IMR-90 (cell line): ENCODE data around the gene SQSTM1. TPM values are rescaled to one million over a fixed set of nuclear protein-coding genes. Genes with fewer than 3 reads are reported as not detected.

Experiments
- ATAC-seq: fragments of 200-7000 bp; cut with Tn5 transposase; 2 replicates; pipeline ENCODE4 v1.9.1; 2020; ENCODE audit warnings: low read depth, mild to moderate bottlenecking, moderate library complexity
- BruUV-seq: library from RNA; stranded (reverse); fragments of 400-500 nt; replicated peaks from 2 replicates; lab custom pipeline; 2021; lab: Mats Ljungman, UMichigan
- CTCF ChIA-PET: fragments of 300-600 bp; formaldehyde crosslinking; extraction: SDS; loops from one replicate; lab custom pipeline; 2021; ENCODE audit warnings: antibody characterized with exemption; lab: Yijun Ruan, JAX
- POLR2A ChIA-PET: fragments of 300-600 bp; sonication (Branson Sonifier 250); formaldehyde crosslinking; loops from one replicate; lab custom pipeline; 2022; ENCODE audit warnings: antibody characterized with exemption; ENCODE audit not compliant: unreplicated experiment; lab: Charles Lee
- DNase-seq: peaks from one replicate; pipeline ENCODE4 v3.0.0; 2013
- H2AFZ ChIP-seq: replicated peaks from 2 replicates; pipeline ENCODE3; 2013; ENCODE audit warnings: low read length, mild to moderate bottlenecking; ENCODE audit not compliant: poor library complexity
- H2AK5ac ChIP-seq: 2 replicates; pipeline ENCODE4 v1.6.1; 2013; ENCODE audit warnings: low read depth, low read length, inconsistent platforms
- H2AK9ac ChIP-seq: replicated peaks from 2 replicates; pipeline ENCODE3; 2013; ENCODE audit warnings: mild to moderate bottlenecking, low read depth, low read length, moderate library complexity; ENCODE audit not compliant: poor library complexity
- H2BK120ac ChIP-seq: 2 replicates; pipeline ENCODE4 v1.6.1; 2013; ENCODE audit warnings: low read depth, low read length, inconsistent platforms
- H2BK15ac ChIP-seq: 3 replicates; pipeline ENCODE4 v1.6.1; 2013; ENCODE audit warnings: low read depth, low read length, inconsistent platforms
- H2BK20ac ChIP-seq: 2 replicates; pipeline ENCODE4 v1.6.1; 2013; ENCODE audit warnings: low read depth, mild to moderate bottlenecking, inconsistent platforms, low read length, moderate library complexity
- H2BK5ac ChIP-seq: 2 replicates; pipeline ENCODE4 v1.6.1; 2013; ENCODE audit warnings: mild to moderate bottlenecking, low read depth, low read length, inconsistent platforms; ENCODE audit not compliant: poor library complexity, severe bottlenecking
- H3K14ac ChIP-seq: replicated peaks from 2 replicates; pipeline ENCODE4 v1.6.1; 2013; ENCODE audit warnings: low read depth, low read length, inconsistent platforms
- H3K18ac ChIP-seq: 2 replicates; pipeline ENCODE4 v1.6.1; 2013; ENCODE audit warnings: low read depth, low read length, control low read depth
- H3K23ac ChIP-seq: 2 replicates; pipeline ENCODE4 v1.6.1; 2013; ENCODE audit warnings: low read depth, low read length, inconsistent platforms
- H3K27ac ChIP-seq: 2 replicates; pipeline ENCODE4 v1.5.1; 2013; ENCODE audit warnings: mild to moderate bottlenecking, control low read depth, low read length; ENCODE audit not compliant: insufficient read depth
- H3K27me3 ChIP-seq: 2 replicates; pipeline ENCODE4 v1.6.1; 2013; ENCODE audit warnings: low read length; ENCODE audit not compliant: control insufficient read depth, insufficient read depth
- H3K36me3 ChIP-seq: 2 replicates; pipeline ENCODE4 v1.6.1; 2013; ENCODE audit warnings: low read length, mixed read lengths; ENCODE audit not compliant: control insufficient read depth, insufficient read depth
- H3K4ac ChIP-seq: 2 replicates; pipeline ENCODE4 v1.6.1; 2013; ENCODE audit warnings: low read depth, low read length, inconsistent platforms
- H3K4me1 ChIP-seq: 2 replicates; pipeline ENCODE4 v1.6.1; 2013; ENCODE audit warnings: low read length, mixed read lengths; ENCODE audit not compliant: control insufficient read depth, insufficient read depth
- H3K4me2 ChIP-seq: 2 replicates; pipeline ENCODE4 v1.6.1; 2013; ENCODE audit warnings: low read depth, mild to moderate bottlenecking, control low read depth, low read length, moderate library complexity
- H3K4me3 ChIP-seq: 2 replicates; pipeline ENCODE4 v1.5.1; 2013; ENCODE audit warnings: low read depth, mild to moderate bottlenecking, control low read depth, low read length, moderate library complexity; ENCODE audit not compliant: insufficient read depth
- H3K56ac ChIP-seq: 2 replicates; pipeline ENCODE4 v1.6.1; 2013; ENCODE audit warnings: low read length, inconsistent platforms; ENCODE audit not compliant: insufficient read depth; ENCODE audit errors: extremely low read depth
- H3K79me1 ChIP-seq, 2 experiments: 2 replicates each; pipeline ENCODE4 v1.6.1; 2013; ENCODE audit warnings: low read length in 2 of 2, inconsistent platforms in 1 of 2, low read depth in 1 of 2
- H3K9ac ChIP-seq: 2 replicates; pipeline ENCODE4 v1.6.1; 2013; ENCODE audit warnings: low read depth, low read length, control low read depth
- H3K9me1 ChIP-seq: 2 replicates; pipeline ENCODE4 v1.6.1; 2013; ENCODE audit warnings: low read length, inconsistent platforms; ENCODE audit not compliant: insufficient read depth
- H3K9me3 ChIP-seq: 2 replicates; pipeline ENCODE4 v1.6.1; 2013; ENCODE audit warnings: low read length; ENCODE audit not compliant: control insufficient read depth, insufficient read depth
- H4K20me1 ChIP-seq: 2 replicates; pipeline ENCODE4 v1.6.1; 2013; ENCODE audit warnings: low read length, inconsistent platforms; ENCODE audit not compliant: insufficient read depth
- H4K5ac ChIP-seq: 2 replicates; pipeline ENCODE4 v1.6.1; 2013; ENCODE audit warnings: mild to moderate bottlenecking, low read depth, low read length, control low read depth
- H4K8ac ChIP-seq, 2 experiments: 2 replicates each; pipeline ENCODE4 v1.6.1; 2013; ENCODE audit warnings: low read depth in 2 of 2, low read length in 2 of 2, control low read depth in 1 of 2, inconsistent platforms in 1 of 2
- H4K91ac ChIP-seq: 2 replicates; pipeline ENCODE4 v1.6.1; 2013; ENCODE audit warnings: low read depth, low read length, inconsistent platforms; ENCODE audit not compliant: insufficient read depth
- MXI1 ChIP-seq: IDR thresholded peaks from 2 replicates; pipeline ENCODE4 v1.6.1; 2012; ENCODE audit warnings: low read depth, mild to moderate bottlenecking, low read length, moderate library complexity, borderline replicate concordance
- WGBS, 2 experiments: methylation state at CpG; one replicate each; pipeline versions ENCODE4 v1.1.5 to v1.1.7; 2013; ENCODE audit warnings: missing lambda C conversion rate in 2 of 2; ENCODE audit not compliant: insufficient read length in 1 of 2; ENCODE audit errors: extremely low coverage in 2 of 2; 5-methylcytosine and 5-hydroxymethylcytosine counted together
- dilution Hi-C: fragments of 300-500 bp; cut with HindIII; formaldehyde crosslinking; loops from one replicate; pipeline ENCODE4 v1.14.3; 2018; ENCODE audit warnings: low sequenced_read_pairs; ENCODE audit not compliant: unreplicated experiment
- in situ Hi-C: fragments of 300-500 bp; cut with MboI; formaldehyde crosslinking; loops from 3 replicates; pipeline ENCODE4 v1.14.3; 2019; ENCODE audit warnings: low sequenced_read_pairs, inconsistent platforms, mixed read lengths
- intact Hi-C: fragments of 100-400 bp; cut with micrococcal nuclease; formaldehyde crosslinking; loops from 2 replicates; pipeline ENCODE4 v1.10.0; 2022
- polyA plus RNA-seq, 3 experiments: library from polyadenylated mRNA; depleted of rRNA; stranded (reverse); fragments of >200 nt; gene quantifications; 2 replicates each; pipeline ENCODE4 v1.2.3, GENCODE V29; 2012; ENCODE audit warnings: low replicate concordance in 1 of 3
- total RNA-seq: library from RNA; depleted of rRNA; stranded (reverse); fragments of >200 nt; gene quantifications from 2 replicates; pipeline ENCODE4 v1.2.3, GENCODE V29; 2012

Gene SQSTM1
- total and polyA plus RNA-seq, 2 of the 4 experiments (the other 2 are of a cell fraction): 152 to 184 TPM

- H3K4me1 ChIP-seq: no peaks in the 10 kb centered on the region
- dilution Hi-C loops: no loop called here
- no peak overlapping the region for H2BK120ac ChIP-seq
- no peak for ATAC-seq
- H3K4me2 ChIP-seq: no peak overlapping the region
- TF ChIP-seq MXI1: no peak
- no peak for DNase-seq
- no peak overlapping the region for H3K56ac ChIP-seq
- H2AK5ac ChIP-seq: no peak overlapping the region
- ChIA-PET POLR2A (no interaction called here), CTCF (no interaction called here)
- H3K18ac ChIP-seq: no peak overlapping the region
- peaks cover 72% of the 10 kb centered on the region for H3K36me3 ChIP-seq
- H3K4ac ChIP-seq: no peak overlapping the region
- no peaks in the 10 kb centered on the region for H3K27me3 ChIP-seq
- H3K23ac ChIP-seq: no peak overlapping the region
- no peak overlapping the region for H3K27ac ChIP-seq
- no peak overlapping the region for H2BK15ac ChIP-seq
- no peak overlapping the region for H4K5ac ChIP-seq
- no peak overlapping the region for H4K91ac ChIP-seq
- H2BK5ac ChIP-seq: no peak overlapping the region
- no peak overlapping the region for H2BK20ac ChIP-seq
- peaks cover 11% of the 10 kb centered on the region for H3K9me3 ChIP-seq
- 0 out of 2 replicates have a peak, but pooled peaks cover 2% of the 10 kb centered on the region for H3K9me1 ChIP-seq
- H2AK9ac ChIP-seq: no peak overlapping the region
- intact Hi-C loops: no loop called here
- H3K14ac ChIP-seq: no peak overlapping the region
- in situ Hi-C loops: no loop called here
- 88% methylated on average over 5 of the region's 13 CpGs; no CpG with 5 or more reads in 1 of the 2 experiments for WGBS, 2 experiments
- peaks cover 13 to 17% of the 10 kb centered on the region in 2 experiments for H3K79me1 ChIP-seq
- no peaks in the 10 kb centered on the region for H4K20me1 ChIP-seq
- no peak overlapping the region for H3K9ac ChIP-seq
- H3K4me3 ChIP-seq: no peak overlapping the region
- no peak overlapping the region for H4K8ac ChIP-seq
- no TSS peak for BruUV-seq
- no peak overlapping the region for H2AFZ ChIP-seq
These were observed 64.9 kb downstream of the SQSTM1 start for GRCh38 chr5:179885491-179886090.
